Cerebellar nuclear complex (tissue), 1 donor: Measurements from ENCODE around the gene FAF1.

Source experiments
- DNase-seq, 2 experiments: peaks; one replicate each; lab custom pipeline; 2025; lab: John Stamatoyannopoulos, UW

Gene FAF1

GRCh38 chr1:50426702-50427085 lies 533.4 kb downstream of the FAF1 start:
- DNase-seq: no peak

DNA sequence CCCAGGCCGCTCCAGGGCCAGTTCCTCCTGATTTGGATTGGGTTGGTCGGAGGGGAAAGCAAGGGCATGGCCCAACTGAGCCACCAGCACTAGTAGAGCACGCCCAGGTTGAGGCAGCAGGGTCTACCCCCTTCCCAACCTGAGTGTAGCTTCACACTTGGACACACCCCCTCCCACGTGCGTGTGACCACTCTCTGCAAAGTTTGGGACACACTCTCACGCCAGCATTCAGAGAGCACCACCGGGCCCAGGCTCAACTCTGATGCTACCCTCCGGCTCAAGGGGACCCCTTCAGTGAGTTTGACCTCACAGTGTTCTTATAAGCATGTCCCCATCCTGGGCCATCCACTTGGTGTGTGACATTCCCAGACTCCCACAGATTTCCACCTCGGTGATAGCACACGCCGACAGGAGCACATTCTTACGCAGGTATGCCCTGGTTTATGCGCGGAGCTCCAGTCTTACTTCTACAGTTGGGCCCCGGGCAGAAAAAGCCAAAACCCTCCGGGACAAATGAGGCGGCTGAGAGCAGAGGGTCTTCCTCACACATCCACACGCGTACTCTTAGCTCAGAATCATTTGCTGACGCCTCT lies 533.9 kb downstream of the FAF1 start:
- DNase-seq: no peak

- DNase-seq: no peak
Measured at GRCh38 chr1:50425376-50426107, 534.5 kb downstream of the FAF1 start.

- no peak for DNase-seq
Measured at GRCh38 chr1:50424884-50425375, 535.1 kb downstream of the FAF1 start.

DNA sequence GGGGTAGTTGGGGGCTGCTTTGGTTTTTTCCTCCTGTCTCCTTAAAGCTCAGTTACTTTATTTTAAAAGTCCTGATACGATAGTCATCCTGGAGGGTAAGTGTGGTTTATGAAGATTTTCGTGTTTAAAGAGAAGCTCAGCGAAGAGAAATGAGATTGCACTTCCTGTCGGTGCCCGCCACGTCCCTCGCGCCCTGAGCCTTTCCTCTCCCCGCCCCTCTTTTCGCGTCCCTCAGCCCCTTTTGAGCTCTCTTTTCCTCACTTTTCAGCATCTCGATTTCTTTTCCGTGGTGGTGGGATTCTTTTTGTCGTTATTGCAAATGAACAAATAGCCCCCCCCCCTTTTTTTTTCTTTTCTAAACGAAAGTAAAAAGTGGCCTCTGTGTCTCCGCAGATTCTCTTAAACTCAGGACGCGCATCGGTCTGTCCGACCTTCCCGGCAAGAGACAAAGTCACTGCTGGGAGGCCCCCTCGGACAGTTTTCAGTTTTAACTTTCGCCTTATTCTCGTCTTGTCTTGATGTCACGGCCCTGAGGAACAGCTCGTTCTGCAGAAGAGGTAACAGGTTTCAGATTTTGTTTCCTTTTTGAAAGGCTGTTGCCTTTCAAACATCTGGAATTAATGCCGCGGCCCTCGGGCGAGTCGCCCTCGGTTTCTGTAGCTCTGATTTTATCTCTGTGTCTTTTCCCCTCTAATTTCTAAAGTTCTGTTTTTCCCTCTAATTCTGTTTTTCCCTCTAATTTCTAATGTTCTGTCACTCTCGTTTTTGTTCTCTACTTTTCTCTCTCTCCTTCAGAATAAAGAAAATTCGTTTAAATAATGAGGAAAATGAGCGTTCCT lies 535.8 kb downstream of the FAF1 start:
- DNase-seq: no peak

DNA sequence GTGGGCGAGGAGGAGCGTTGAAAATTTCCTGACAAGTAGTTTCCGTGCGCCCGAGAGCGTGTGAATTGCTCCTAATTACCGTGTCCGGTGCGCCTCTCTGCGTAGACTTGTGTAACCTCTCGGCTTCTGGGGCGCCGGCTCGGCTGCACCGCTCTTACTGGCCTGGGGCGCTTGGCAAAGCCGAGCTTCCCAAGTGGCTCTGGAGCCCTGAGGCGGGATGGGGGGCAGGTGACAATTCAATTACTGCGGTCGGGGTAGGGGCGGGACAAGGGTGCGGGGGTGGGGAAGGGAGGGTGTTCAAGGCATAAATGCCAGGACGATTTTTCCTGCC lies 536.4 kb downstream of the FAF1 start:
- DNase-seq: no peak

DNA sequence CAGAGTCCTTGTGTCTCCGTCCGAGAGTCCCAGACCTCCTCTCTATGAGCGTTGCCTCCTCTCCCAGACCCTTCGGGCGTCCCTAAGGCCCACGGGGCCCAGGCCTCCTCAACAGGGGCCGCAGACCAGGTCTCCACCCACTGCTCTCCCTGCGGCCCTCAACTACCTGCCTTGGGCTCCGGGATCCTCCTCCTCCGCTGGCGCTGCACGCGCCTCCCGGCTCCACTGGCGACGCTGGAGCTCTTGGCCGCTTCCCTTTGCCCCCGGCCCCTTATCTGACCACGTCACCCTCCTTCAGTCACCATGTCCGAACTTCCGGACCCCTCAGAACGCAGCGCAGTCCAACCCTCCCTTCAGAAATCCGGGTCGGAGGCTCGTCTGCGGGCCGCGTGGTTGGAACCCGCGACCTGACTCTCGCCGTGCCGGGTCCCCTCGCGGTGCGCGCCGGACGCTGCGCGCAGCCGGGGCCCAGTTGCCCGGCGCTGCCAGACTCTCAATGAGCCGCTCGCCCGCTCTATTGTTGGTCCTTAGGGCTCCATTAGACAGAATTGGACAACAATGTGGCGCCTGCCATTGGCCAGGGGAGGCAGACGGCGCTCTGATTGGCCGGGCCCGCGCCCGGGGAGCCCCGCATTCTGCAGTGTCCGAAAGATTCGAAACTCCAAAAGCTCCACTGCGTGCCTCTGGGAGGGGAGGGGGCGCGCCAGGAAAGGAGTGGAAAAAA lies 537.0 kb downstream of the FAF1 start, which contains the start of gene DMRTA2:
TSS of gene DMRTA2 (minus strand) at position 498 of the 724 bp plus-strand sequence. CDS start 1,907 bp downstream, outside the sequence.
- DNase-seq: no peak

GRCh38 chr1:50422675-50422945 lies 537.5 kb downstream of the FAF1 start:
- DNase-seq: no peak

GRCh38 chr1:50421768-50422674 lies 538.0 kb downstream of the FAF1 start:
- no peak for DNase-seq

- DNase-seq: no peak
Measured at GRCh38 chr1:50421366-50421748, 538.7 kb downstream of the FAF1 start.

- no peak for DNase-seq
Measured at GRCh38 chr1:50420689-50421365, 539.2 kb downstream of the FAF1 start.

GRCh38 chr1:50419907-50420677 lies 540.0 kb downstream of the FAF1 start:
- DNase-seq: no peak

DNA sequence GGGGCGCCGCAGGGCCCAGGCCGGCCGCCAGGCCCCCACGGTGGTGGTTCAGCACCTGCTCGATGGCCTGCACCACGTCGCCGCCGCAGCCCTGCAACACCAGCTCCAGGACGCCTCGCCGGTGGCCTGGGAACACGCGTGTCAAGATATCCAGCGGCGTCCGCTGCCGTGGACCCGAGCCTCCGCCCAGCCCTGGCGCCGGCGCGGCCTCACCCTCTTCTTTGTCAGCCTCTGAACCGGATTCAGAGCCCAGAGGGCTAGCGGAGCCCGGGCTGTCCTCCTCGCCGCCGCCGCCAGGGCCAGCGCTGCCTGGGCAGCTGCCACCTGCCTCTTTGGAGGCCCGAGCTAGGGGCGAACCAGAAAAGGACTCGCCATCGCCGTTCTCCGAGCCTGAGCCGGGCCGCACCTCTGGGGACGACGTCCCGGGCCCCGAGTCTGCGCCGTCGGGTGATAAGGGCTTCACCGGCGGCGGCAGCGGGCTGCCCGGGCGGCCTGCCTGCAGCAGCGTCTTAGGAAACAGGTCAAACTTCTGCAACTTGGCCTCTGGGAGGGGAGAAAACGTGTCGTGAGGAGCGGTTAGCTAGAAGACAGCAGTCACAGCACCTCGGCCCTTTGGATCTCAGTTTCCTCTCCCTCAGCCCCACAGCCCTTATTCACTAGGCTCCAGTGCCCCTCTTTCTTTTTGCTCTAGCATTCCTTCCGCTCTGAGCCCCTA lies 540.7 kb downstream of the FAF1 start:
- no peak for DNase-seq

DNA sequence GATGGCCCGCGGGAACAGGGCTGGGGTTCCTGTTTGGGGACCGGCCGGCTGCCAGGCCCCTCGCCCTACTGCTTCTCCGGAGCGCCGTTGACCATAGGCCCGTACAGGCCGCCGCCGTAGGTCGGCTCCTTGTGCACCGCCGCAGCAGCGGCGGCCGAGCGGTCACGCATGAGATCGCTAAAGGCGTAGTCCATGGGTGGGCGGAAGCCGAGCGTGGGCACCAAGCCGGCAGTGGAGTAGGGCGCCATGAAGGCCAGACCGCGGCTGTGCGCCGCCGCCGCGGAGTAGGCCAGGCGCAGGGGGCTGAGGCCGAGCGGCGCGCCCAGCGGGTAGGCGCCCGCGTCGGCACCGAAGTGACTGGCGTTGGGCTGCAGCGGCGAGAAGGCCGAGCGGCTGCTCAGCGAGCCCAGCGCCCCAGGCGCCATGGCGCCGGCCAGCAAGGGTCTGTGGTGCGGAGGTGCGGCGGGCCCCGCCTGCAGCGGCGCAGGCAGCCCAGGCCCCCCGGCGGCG lies 541.4 kb downstream of the FAF1 start:
- DNase-seq: no peak

- no peak for DNase-seq
Measured at GRCh38 chr1:50417946-50418599, 542.0 kb downstream of the FAF1 start.

DNA sequence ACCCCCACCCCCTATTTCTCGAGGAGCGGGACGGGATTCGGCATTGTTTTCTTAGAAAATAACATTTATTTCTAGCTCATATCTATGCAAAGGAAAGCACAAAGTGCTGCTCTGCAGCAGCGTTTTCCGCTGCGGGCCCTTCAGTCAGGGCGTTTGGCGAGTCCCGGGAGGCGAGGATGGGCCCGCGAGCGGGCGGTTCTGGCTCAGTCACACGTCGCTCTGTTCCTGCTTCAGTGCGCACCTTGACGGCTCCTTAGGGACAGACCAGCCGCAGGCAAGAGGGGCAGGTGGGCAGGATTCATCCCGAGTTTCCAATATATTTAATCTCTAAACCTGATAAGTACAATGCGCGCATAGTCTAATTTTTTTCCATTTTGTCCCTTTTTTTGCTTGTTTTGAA lies 542.6 kb downstream of the FAF1 start:
- DNase-seq: no peak

DNA sequence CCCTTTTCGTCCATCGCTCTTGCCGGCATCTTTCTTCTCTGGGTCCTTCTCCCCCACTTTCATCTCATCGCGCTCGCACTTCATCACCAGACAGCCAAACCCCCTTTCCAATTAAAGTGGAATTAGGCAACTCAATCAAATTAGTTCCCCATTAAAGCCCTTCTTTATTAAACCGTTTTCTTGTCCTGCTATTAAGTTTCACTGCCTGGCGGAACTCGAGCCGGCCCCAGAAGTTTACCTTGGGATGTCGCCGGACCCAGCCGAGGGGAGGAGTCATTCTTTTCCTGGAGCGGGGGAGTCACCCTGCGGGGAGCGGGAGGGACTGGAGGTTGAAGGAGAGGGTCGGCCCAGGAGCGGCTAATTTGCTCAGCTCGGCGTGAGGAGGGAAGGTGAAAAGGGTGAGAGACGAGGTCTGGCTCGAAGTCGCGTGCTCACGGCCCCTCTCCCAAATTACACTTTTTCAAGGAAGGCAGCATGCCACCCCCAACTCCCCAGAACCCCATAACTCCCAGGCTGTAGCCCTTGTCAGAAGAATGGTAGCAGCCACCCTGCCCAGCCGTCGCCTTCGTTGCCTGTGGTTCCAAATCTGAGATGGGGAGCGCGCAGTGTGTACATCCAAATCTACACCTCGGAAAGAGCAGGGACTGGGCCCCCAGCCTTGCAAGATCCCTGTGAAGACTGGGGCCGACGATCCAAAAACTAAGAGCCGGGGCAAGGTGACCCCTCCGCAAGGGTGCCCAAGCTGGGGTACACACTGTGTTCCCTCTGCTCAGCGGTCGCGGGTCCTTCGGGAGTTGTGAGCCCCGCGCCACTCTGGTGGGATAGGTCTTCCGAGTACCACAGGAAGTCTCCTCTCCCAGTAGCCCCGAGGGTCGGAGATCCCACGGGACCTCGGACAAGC lies 543.3 kb downstream of the FAF1 start:
- no peak for DNase-seq

DNA sequence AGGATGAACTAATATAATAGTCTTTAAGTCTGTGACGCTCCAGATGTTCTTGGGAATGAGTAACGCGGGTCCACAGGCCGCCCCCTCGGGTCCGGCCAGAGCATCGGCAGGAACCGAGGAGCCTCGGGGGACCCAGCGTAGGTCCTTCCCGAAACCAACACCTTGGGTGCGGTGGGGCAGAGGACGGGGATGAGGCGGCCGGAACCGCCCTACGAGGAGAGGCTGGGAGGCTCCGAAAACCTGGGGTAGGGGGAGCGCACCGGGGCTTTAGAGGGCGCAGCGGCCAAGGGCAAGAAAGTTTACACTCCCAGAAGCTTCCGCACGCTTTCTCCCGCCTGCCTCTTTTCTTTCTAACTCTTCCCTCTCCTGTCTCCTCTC lies 543.9 kb downstream of the FAF1 start:
- DNase-seq: no peak
